ENCODE measurements around the gene FAM3B. TPM values are rescaled to one million over a fixed set of nuclear protein-coding genes. Genes with fewer than 3 reads are reported as not detected.
"Not testable (repeated sequence)": the region's sequence is repeated elsewhere in the genome, so short reads cannot be mapped to it uniquely, and the experiment has no call there.

The FAM3B gene
- total RNA-seq, 1 donor = not detected

DNA sequence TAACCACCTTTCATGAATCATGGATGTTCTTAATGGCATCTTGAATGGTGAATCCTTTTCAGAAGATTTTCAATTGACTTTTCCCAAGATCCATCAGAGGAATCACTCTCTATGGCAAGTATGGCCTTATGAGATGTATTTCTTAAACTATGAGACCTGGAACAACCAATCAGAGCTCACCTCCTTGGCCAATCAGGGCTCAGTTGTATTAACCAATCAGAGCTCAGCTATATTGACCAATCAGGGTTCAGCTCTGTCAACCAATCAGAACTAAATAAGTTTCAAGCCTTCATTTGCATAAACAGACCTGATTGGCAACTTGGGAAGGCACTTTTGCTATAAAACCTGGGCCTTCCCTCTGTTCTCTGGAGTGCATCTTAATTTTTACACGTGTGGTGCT lies 13.6 kb upstream of the FAM3B start:
- no peak for DNase-seq (ENCODE audit: low read depth)
- TF ChIP-seq, protein P1, sequence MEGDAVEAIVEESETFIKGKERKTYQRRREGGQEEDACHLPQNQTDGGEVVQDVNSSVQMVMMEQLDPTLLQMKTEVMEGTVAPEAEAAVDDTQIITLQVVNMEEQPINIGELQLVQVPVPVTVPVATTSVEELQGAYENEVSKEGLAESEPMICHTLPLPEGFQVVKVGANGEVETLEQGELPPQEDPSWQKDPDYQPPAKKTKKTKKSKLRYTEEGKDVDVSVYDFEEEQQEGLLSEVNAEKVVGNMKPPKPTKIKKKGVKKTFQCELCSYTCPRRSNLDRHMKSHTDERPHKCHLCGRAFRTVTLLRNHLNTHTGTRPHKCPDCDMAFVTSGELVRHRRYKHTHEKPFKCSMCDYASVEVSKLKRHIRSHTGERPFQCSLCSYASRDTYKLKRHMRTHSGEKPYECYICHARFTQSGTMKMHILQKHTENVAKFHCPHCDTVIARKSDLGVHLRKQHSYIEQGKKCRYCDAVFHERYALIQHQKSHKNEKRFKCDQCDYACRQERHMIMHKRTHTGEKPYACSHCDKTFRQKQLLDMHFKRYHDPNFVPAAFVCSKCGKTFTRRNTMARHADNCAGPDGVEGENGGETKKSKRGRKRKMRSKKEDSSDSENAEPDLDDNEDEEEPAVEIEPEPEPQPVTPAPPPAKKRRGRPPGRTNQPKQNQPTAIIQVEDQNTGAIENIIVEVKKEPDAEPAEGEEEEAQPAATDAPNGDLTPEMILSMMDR (IDR thresholded peaks at IDR 0.05; ENCODE audit: insufficient read depth, low read depth, low read length) = no peak

GRCh38 chr21:41304068-41304720 lies 12.4 kb upstream of the FAM3B start:
- DNase-seq (ENCODE audit: low read depth) = no peak
- TF ChIP-seq, protein P1 (IDR thresholded peaks at IDR 0.05; ENCODE audit: insufficient read depth, low read depth, low read length) = no peak
- no peak overlapping the region for H3K4me3 ChIP-seq (ENCODE audit: low read depth, low read length)

More for the DNA sequence above, 13.6 kb upstream of the FAM3B start:
- no peak overlapping the region for H3K4me3 ChIP-seq (ENCODE audit: low read depth, low read length)

- DNase-seq (ENCODE audit: low read depth) = no peak
- TF ChIP-seq, protein P1 (IDR thresholded peaks at IDR 0.05; ENCODE audit: insufficient read depth, low read depth, low read length) = no peak
- no peak overlapping the region for H3K4me3 ChIP-seq (ENCODE audit: low read depth, low read length)
Observed at GRCh38 chr21:41307219-41307618, 9.4 kb upstream of the FAM3B start.

DNA sequence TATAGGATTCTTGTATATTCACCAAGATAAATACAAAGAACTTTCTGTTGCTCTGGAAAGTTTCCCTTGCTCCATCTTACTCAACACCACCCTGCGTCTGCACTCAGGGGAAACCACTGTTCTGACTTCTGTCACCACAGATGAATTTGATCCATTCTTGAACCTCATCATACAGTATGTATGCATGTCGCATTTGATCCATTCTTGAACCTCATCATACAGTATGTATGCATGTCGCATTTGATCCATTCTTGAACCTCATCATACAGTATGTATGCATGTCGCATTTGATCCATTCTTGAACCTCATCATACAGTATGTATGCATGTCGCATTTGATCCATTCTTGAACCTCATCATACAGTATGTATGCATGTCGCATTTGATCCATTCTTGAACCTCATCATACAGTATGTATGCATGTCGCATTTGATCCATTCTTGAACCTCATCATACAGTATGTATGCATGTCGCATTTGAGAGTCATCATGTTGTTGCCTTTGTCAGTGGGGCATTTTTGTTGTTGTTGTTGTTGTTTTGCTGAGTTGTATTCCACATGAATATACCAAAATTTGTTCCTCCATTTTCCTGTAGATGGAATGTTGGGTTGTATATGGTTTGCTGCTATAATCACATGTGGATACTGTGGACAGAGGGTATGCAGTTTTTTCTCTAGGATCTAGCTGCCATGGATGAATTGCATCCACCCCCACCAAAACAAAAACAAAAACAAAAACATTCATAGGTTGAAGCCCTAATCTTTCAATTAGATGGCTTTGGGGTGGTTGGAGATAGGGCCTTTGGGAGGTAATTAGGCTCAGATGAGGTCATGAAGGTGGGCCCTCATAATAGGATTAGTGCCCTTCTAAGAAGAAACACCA lies 3.1 kb upstream of the FAM3B start:
- H3K4me3 ChIP-seq (ENCODE audit: low read depth, low read length); DNase-seq (ENCODE audit: low read depth): not testable (repeated sequence)

GRCh38 chr21:41315726-41316125 lies 875 bp upstream of the FAM3B start:
- no peak for DNase-seq (ENCODE audit: low read depth)
- no peak overlapping the region for H3K4me3 ChIP-seq (ENCODE audit: low read depth, low read length)
- TF ChIP-seq, protein P1 (IDR thresholded peaks at IDR 0.05; ENCODE audit: insufficient read depth, low read depth, low read length) = no peak

DNA sequence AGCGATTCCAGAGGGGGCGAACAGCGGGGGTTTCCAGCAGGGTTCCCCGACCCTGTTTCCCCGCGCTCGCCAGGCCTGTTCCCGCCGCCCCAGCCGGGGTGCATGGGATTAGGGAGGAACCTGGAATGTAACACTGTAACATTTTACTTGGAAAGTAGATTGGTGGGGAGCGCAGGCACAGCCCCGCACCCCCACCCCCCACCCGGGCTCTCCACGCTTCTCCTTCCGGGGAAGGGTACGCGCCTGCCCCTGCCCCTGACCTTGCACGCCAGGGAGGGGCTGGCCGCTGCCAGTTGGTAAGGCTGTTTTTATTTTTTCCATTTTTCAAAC lies 427 bp downstream of the FAM3B start:
- TF ChIP-seq, protein P1 (IDR thresholded peaks at IDR 0.05; ENCODE audit: insufficient read depth, low read depth, low read length) = no peak
- no peak for DNase-seq (ENCODE audit: low read depth)
- H3K4me3 ChIP-seq (ENCODE audit: low read depth, low read length) = no peak overlapping the region

DNA sequence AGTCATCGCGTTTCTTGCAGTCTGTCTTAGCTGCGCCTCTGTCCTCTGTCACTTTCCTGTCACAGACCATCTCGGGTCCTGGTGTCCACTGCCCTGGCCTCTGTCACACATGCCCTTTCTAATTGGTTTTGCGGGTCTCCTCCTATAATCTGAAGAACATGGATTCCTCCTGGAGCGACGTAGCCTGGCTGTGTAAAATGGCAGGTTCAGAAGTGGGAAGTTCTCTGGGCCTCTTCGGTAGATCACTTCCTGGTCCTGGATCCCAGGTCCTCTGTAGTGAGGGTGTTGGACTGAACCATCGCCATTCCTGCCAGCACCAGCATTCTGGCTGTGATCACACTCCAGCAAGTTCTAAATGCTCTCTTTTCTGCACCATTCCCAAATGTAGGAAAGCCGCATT lies 857 bp downstream of the FAM3B start:
- DNase-seq (ENCODE audit: low read depth) = no peak
- H3K4me3 ChIP-seq (ENCODE audit: low read depth, low read length) = no peak overlapping the region
- TF ChIP-seq, protein P1 (IDR thresholded peaks at IDR 0.05; ENCODE audit: insufficient read depth, low read depth, low read length) = no peak

All from fibroblast of villous mesenchyme (primary cell).